Globus pallidus (tissue), 1 donor: ENCODE results near the gene WNK2.
"Not testable (repeated sequence)": the region's sequence is repeated elsewhere in the genome, so short reads cannot be mapped to it uniquely, and the experiment has no call there.

Source experiments
- DNase-seq: peaks from one replicate; pipeline ENCODE4 v3.0.0-alpha.2; 2015; ENCODE audit warnings: low spot score

WNK2 gene

GRCh38 chr9:93336720-93337119 lies 152.8 kb downstream of the WNK2 start:
- no peak for DNase-seq

DNA sequence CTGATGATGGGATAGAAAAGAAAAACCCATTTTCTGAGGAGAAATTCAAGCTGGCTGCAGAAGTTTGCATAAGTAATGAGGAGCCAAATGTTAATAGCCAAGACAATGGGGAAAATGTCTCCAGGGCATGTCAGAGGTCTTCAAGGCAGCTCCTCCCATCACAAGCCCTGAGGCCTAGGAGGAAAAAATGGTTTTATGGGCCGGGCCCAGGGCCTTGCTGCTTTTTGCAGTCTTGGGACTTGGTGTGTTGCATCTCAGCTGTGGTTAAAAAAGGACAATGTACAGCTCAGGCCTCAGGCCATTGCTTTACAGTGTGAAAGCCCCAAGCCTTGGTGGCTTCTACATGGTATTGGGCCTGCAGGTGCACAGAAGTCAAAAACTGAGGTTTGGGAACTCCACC lies 154.3 kb downstream of the WNK2 start:
- not testable (repeated sequence) for DNase-seq

- DNase-seq: no peak
Measured at GRCh38 chr9:93340091-93340490, 156.2 kb downstream of the WNK2 start.

- DNase-seq: not testable (repeated sequence)
Measured at GRCh38 chr9:93341820-93342219, 157.9 kb downstream of the WNK2 start.

- not testable (repeated sequence) for DNase-seq
Measured at GRCh38 chr9:93342428-93342827, 158.5 kb downstream of the WNK2 start.

DNA sequence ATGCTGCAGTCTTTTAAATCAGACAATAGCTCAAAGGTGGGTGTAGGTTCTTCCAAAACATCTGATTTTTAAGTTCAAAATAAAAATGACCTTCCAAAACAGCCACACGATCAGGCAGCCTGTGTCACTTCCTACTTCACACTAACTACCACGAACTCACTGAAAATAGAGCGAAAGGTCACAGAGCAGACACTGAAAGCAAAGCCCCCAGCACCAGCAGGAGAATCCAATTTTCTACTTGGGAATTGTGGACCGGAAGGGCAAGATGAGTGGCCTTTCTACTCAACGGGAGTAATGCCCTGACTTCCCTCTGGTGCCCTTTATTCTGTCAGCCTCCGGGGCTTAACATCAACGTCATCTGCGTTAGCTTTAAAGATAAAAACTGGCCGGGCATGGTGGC lies 159.7 kb downstream of the WNK2 start:
- no peak for DNase-seq

DNA sequence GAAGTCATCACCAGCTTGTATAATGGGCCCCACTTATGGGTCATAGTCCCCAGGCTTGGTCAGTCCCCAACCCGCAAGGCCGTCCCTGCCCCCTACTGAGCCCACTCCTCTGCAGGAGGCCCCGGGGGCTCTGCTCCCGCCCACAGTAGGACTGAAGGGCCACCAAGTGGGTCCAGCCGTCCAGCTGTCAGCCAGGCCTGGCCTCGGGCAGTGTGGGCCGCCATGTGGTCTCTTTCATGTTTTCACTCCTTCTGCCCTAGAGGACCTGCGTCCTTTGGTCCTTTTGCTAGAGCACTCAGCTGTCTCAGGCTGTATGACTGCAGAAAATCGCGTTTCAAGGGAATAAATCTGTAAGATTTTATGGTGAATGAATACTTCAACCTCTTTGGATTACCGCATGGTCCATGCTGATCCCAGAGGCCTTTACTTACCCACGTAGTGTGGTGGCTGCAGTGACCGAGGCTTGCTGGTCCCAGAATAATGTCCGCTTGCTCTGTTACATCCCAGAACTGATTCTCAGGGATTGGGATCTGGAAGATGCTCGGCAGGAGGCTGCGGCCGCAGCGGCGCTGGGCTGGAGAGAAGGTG lies 161.8 kb downstream of the WNK2 start:
- DNase-seq: no peak

GRCh38 chr9:93346231-93347112 lies 162.5 kb downstream of the WNK2 start:
- DNase-seq: no peak

- not testable (repeated sequence) for DNase-seq
Measured at GRCh38 chr9:93347371-93347975, 163.5 kb downstream of the WNK2 start.

DNA sequence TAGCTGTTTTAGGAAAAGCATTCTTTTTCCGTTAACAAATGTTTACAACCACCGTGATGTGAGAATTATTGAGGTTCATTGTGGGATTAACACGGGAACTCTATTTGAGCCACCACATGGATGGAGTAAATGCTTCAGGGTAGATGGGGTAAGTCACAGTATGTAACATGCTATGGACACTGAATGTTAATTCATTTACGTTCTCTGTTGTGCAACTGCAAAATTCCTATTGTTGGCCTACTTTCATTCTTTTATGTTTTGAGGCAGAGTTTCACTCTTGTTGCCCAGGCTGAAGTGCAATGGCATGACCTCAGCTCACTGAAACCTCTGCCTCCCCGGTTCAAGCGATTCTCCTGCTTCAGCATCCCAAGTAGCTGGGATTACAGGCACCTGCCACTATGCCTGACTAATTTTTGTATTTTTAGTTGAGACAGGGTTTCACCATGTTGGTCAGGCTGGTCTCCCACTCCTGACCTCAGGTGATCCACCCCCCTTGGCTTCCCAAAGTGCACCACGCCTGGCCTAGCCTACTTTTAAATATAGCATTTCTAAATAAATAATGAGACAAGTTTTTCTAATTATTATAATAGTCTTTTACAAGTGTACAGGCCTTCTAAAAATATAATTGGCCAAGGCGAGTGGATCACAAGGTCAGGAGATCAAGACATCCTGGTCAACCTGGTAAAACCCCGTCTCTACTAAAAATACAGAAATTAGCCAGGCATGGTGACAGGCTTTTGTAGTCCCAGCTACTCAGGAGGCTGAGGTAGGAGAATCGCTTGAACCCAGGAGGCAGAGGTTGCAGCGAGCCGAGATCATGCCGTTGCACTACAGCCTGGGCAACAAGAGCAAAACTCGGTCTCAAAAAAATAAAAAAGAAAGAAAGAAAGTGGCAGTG lies 169.7 kb downstream of the WNK2 start:
- DNase-seq: not testable (repeated sequence)

GRCh38 chr9:93354451-93354850 lies 170.5 kb downstream of the WNK2 start:
- no peak for DNase-seq

DNA sequence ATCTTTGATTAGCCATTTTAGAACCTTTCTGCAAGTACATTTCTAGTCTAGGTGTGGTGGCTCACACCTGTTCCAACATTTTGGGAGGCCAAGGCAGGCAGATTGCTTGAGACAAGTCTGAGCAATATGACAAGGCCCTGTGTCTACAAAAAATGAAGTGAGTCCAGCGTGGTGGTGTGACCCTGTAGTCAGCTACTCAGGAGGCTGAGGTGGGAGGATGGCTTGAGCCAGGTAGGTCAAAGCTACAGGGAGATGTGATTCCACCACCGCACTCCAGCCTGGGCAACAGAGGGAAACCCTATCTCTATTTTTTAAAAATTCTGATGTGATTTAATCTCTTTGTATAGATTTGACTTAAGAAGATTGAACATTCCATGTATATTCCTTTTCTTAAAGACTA lies 171.9 kb downstream of the WNK2 start:
- DNase-seq: no peak

DNA sequence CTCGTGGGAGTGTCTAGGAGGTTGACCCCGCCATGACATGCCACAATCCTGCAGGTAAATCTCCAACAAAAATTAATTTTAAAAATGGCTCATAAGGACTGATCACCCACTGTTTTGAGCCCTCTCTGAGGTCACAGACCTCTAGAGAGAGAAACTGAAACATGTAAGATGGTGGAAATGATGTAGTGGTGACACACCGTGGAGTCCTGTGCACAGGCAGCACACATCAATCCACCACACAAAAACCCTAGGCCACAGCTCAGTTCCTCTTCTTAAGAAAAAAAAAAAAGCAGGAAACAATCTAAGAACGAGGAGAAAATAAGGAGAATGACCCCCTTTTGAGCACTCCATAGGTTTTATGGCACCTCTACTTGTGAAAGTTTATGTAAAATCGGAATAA lies 173.7 kb downstream of the WNK2 start:
- DNase-seq: no peak

DNA sequence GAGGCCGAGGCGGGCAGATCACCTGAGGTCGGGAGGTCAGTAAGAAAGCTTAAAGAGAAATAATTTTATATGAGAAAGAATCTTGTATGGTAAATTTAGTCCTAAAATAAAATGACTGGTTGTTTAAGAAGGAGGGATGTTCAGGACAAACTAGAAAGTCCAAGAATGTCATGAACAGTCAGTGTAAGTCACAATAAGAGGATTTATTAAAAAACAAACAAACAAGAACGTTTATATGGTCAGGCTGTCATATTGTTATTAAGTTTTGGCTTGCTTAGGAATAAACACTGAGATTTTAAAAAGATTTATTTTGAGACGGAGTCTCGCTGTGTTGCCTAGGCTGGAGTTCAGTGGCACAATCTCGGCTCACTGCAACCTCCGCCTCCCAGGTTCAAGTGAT lies 176.0 kb downstream of the WNK2 start:
- not testable (repeated sequence) for DNase-seq

DNA sequence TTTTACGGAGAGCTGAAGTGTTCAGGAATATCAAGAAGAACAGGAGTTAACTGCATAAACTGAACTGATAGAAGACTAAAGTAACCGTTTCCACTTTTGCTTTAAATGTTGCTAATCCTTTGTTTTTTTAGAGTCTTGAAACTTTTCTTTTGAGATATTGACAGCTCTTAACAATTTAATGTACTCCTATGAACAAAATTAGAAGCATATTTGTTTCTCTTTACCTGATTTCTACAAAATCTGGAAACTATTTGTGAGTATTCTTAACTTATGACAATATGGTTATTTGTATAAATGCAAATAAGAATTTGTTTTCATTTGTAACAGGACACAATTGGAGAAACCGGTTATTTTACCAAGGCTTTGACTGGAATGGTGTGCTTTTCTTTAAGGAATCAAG lies 178.1 kb downstream of the WNK2 start:
- DNase-seq: no peak

- DNase-seq: no peak
Measured at GRCh38 chr9:93364734-93365426, 180.9 kb downstream of the WNK2 start.

DNA sequence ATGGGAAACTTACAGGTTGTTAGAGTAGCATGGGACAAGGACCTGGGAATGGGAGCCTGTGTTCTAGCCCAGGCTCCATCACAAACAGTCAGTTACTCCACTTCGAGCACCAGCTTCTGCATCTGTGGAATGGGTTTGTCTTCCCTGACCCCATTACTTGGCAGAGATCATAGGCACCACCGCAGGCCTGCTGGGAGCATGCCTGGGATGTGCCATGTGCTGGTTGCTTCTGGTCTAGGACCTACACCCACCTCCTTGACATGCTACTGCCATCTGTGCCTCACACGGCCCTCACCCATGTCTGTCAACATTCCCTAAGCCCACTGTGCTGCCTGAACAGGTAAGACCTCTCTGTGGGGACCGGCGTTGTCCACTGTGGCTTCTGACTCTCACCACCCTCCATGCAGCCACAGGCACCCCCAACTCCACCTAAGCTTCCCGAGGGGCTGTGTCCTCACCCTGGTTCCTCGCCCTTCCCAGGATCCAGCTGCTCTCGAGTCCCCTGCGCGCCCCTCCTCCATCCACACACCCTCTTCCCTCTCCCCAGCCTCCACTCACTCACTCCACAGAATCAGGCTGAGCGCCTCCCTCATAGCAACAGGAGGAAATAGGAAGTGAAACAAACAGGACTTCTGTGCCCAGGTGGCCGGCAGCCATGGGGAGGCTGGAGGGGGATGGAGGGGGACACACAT lies 181.6 kb downstream of the WNK2 start:
- DNase-seq: no peak

GRCh38 chr9:93366119-93366447 lies 182.1 kb downstream of the WNK2 start:
- DNase-seq: no peak

DNA sequence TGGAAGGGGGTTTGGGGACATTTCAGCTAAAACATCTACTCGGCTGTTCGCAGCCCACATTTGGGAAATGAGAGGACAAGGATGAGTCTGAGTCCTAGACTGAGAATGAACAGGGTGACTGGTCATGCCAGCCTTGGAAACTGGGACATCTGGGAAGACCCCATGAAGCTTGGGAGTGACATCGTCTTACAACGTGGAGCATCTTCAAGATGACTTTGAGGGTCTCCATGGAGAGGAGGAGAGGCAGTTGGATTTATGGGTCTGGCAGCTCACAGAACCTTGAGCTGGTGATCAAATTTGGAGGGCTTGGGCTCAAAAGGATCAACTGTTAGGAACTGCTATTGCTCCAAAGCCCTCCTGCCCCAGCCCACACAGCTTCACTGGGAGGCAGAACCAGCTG lies 182.5 kb downstream of the WNK2 start:
- DNase-seq: not testable (repeated sequence)

DNA sequence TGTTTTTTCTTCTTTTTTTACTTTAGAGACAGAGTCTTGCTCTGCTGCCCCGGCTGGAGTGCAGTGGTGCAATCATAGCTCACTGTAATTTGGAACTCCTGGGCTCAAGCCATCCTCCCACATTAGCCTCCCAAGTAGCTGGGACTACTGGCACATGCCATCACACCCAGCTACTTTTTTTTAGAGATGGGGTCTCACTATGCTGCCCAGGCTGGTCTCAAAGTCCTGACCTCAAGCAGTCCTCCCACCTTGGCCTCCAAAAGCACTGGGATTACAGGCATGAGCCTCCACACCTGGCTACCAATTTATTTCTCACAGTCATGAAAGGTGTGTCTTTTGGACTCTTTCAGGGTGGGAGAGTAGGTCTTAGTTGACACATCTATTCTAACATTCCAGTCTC lies 184.5 kb downstream of the WNK2 start:
- DNase-seq: no peak

- DNase-seq: no peak
Measured at GRCh38 chr9:93369686-93370085, 185.7 kb downstream of the WNK2 start.
